ENCODE data around the gene GPR153.

DNA sequence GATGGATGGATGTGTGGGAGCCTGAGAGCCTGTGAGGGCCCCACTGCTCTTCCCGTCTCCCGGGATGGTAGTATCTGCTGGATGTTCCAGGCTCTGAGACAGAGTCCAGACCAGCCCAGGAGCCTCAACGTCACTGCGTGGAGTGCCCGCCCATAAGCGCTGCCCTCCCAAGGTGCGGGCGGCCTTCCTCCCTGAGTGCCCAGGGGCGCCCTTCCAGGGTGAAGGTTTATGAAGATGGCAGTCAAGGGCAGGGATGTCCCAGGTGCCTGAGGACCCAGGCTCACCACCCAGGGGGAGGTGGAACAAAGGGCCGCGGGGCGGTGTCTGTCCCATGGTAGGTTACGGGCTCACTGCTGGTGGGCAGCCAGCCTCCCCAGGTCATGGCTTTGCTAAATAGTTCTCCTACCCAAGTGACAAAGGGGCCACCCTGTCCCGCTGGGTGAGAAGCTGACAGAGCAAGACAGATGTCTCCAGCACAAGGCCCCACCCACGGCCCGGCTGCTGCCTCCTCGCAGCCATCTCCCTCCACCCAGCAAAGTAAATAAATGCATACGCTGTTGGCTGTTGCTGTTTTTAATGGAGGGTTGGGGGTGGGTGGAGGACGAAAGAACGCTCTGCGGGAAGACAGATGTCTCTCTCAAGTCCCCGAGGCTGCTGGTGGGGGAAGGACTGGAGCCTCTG lies 9.0 kb upstream of the GPR153 start:
- TF ChIP-seq, protein P1, sequence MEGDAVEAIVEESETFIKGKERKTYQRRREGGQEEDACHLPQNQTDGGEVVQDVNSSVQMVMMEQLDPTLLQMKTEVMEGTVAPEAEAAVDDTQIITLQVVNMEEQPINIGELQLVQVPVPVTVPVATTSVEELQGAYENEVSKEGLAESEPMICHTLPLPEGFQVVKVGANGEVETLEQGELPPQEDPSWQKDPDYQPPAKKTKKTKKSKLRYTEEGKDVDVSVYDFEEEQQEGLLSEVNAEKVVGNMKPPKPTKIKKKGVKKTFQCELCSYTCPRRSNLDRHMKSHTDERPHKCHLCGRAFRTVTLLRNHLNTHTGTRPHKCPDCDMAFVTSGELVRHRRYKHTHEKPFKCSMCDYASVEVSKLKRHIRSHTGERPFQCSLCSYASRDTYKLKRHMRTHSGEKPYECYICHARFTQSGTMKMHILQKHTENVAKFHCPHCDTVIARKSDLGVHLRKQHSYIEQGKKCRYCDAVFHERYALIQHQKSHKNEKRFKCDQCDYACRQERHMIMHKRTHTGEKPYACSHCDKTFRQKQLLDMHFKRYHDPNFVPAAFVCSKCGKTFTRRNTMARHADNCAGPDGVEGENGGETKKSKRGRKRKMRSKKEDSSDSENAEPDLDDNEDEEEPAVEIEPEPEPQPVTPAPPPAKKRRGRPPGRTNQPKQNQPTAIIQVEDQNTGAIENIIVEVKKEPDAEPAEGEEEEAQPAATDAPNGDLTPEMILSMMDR (IDR thresholded peaks at IDR 0.05): no peak
- TF ChIP-seq POLR2A (IDR thresholded peaks at IDR 0.05): no peak

All from lower leg skin (tissue), 3 donors.